ENCODE results near the gene FBXO31.
A peak's percentile ranks its signal among the peaks of the same experiment; 100 is the strongest.

- TF ChIP-seq CTCF (IDR thresholded peaks at IDR 0.05) (peak; percentile 24), EZH2 (IDR thresholded peaks at IDR 0.05) (no peak)
These were observed 36.7 kb upstream of the FBXO31 start for GRCh38 chr16:87420026-87421002.

All from neural progenitor cell (in vitro differentiated cells).